ENCODE data around the gene GPR87. TPM values are rescaled to one million over a fixed set of nuclear protein-coding genes. Genes with fewer than 3 reads are reported as not detected.

The GPR87 gene
- total RNA-seq, 2 donors from 2014 or later: not detected

DNA sequence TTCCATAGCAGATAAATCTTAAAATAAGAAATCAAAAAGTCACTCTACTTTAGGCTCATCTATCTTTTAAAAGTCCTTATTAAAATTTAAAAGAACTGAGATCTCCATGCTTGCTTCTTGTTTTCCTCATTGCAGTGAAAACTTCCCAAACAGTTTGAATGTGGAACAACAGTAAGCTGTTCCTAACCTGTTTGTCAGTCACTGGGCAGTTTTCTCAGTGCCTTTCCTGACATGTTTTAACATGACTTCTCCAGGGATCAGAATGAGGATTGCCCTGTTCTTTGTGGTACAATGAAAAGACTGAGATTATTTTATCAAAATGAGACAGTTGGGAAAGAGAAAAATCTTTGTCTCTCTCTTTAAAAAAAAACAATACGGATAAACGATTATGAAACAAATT lies 774 bp downstream of the GPR87 start:
- Histone ChIP-seq H3K4me1 (no peaks in the 10 kb centered on the region), H3K9me3 (no peaks in the 10 kb centered on the region), H3K27me3 (no peaks in the 10 kb centered on the region), H3K36me3 (no peaks in the 10 kb centered on the region), H3K4me3 (no peak overlapping the region), H3K27ac (no peak overlapping the region)
- no peak for DNase-seq (ENCODE audit: low spot score)
- TF ChIP-seq, protein P1, sequence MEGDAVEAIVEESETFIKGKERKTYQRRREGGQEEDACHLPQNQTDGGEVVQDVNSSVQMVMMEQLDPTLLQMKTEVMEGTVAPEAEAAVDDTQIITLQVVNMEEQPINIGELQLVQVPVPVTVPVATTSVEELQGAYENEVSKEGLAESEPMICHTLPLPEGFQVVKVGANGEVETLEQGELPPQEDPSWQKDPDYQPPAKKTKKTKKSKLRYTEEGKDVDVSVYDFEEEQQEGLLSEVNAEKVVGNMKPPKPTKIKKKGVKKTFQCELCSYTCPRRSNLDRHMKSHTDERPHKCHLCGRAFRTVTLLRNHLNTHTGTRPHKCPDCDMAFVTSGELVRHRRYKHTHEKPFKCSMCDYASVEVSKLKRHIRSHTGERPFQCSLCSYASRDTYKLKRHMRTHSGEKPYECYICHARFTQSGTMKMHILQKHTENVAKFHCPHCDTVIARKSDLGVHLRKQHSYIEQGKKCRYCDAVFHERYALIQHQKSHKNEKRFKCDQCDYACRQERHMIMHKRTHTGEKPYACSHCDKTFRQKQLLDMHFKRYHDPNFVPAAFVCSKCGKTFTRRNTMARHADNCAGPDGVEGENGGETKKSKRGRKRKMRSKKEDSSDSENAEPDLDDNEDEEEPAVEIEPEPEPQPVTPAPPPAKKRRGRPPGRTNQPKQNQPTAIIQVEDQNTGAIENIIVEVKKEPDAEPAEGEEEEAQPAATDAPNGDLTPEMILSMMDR (IDR thresholded peaks at IDR 0.05): no peak

DNA sequence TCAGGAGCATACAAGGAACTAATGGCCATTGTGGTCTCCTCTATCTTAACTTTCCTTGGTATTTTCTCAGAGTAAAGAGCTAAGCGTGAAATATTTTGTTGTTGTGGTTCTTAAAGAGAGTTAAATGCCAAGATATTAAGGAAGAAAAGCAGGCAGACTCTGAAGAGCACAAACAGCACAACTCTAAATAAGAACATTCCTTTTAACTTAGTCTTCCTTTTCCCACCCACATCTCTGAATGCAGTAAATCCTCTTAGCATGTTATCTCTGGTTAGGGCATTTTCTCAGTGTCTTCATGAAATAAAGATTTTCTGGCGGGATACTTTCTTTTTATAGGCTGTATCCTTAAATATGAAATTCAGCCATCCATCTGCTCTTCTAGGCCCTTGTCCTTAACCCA lies 1.5 kb downstream of the GPR87 start:
- no peak overlapping the region for H3K27ac ChIP-seq
- H3K27me3 ChIP-seq: no peaks in the 10 kb centered on the region
- no peaks in the 10 kb centered on the region for H3K36me3 ChIP-seq
- DNase-seq (ENCODE audit: low spot score): no peak
- no peaks in the 10 kb centered on the region for H3K9me3 ChIP-seq
- no peaks in the 10 kb centered on the region for H3K4me1 ChIP-seq
- H3K4me3 ChIP-seq: no peak overlapping the region
- TF ChIP-seq, protein P1 (IDR thresholded peaks at IDR 0.05): no peak

- no peaks in the 10 kb centered on the region for H3K27me3 ChIP-seq
- no peak overlapping the region for H3K27ac ChIP-seq
These were observed 2.0 kb downstream of the GPR87 start for GRCh38 chr3:151314593-151314992.

DNA sequence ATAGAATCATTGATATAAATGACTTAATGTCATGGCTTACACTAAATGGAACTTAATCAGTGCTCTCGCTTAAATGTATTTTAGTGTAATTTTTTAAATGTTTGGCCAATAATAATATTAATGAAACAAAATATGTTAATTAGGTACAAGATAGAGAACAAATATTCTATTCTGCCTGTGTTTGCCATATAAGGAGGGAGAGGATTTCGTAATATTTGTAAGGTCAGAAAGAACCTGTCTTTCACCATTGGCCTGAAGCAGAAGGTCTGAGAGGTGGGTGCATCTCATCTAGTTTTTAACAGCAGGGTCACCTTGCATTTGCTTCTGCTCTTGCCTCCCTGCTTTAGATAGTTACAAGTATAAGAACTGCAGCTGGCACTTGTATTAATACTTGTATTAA lies 2.5 kb downstream of the GPR87 start:
- H3K4me3 ChIP-seq: no peak overlapping the region
- TF ChIP-seq, protein P1 (IDR thresholded peaks at IDR 0.05): no peak
- H3K27me3 ChIP-seq: no peaks in the 10 kb centered on the region
- no peaks in the 10 kb centered on the region for H3K9me3 ChIP-seq
- H3K36me3 ChIP-seq: no peaks in the 10 kb centered on the region
- H3K4me1 ChIP-seq: no peaks in the 10 kb centered on the region
- no peak overlapping the region for H3K27ac ChIP-seq
- DNase-seq (ENCODE audit: low spot score): no peak

More at GRCh38 chr3:151314593-151314992, 2.0 kb downstream of the GPR87 start:
- H3K9me3 ChIP-seq: no peaks in the 10 kb centered on the region
- TF ChIP-seq, protein P1 (IDR thresholded peaks at IDR 0.05): no peak
- H3K4me1 ChIP-seq: no peaks in the 10 kb centered on the region
- no peak for DNase-seq (ENCODE audit: low spot score)
- H3K4me3 ChIP-seq: no peak overlapping the region
- H3K36me3 ChIP-seq: no peaks in the 10 kb centered on the region

- Histone ChIP-seq H3K27ac (no peak overlapping the region), H3K36me3 (no peaks in the 10 kb centered on the region), H3K4me1 (no peaks in the 10 kb centered on the region), H3K9me3 (no peaks in the 10 kb centered on the region), H3K4me3 (no peak overlapping the region), H3K27me3 (no peaks in the 10 kb centered on the region)
- no peak for DNase-seq (ENCODE audit: low spot score)
- TF ChIP-seq, protein P1 (IDR thresholded peaks at IDR 0.05): no peak
These were observed 3.6 kb downstream of the GPR87 start for GRCh38 chr3:151312972-151313371.

DNA sequence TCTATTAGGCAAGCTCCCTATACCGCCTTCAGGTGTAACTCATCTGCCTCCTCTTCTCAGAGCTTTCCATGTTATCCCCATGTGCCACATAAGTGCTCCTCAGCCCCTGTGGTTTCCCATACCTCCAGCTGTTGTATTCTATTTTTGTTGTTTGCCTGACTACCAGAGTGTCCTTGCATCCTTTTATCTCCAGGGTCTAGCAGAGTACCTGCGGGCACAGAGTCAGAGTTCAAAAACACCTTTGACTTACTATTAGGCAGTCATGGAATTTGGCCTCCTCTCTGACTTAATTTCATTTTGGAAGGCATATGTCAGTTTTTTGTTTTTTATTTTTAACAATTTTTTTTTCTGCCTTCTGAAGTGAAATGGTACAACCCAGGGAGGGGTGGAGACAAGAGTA lies 7.1 kb downstream of the GPR87 start:
- Histone ChIP-seq H3K36me3 (no peaks in the 10 kb centered on the region), H3K9me3 (no peaks in the 10 kb centered on the region), H3K27me3 (no peaks in the 10 kb centered on the region), H3K4me3 (no peak overlapping the region), H3K4me1 (no peaks in the 10 kb centered on the region), H3K27ac (no peak overlapping the region)
- TF ChIP-seq, protein P1 (IDR thresholded peaks at IDR 0.05): no peak
- DNase-seq (ENCODE audit: low spot score): no peak

Data from right atrium auricular region (tissue), 2 donors.